ENCODE data around the gene MAB21L4.

MAB21L4 gene

DNA sequence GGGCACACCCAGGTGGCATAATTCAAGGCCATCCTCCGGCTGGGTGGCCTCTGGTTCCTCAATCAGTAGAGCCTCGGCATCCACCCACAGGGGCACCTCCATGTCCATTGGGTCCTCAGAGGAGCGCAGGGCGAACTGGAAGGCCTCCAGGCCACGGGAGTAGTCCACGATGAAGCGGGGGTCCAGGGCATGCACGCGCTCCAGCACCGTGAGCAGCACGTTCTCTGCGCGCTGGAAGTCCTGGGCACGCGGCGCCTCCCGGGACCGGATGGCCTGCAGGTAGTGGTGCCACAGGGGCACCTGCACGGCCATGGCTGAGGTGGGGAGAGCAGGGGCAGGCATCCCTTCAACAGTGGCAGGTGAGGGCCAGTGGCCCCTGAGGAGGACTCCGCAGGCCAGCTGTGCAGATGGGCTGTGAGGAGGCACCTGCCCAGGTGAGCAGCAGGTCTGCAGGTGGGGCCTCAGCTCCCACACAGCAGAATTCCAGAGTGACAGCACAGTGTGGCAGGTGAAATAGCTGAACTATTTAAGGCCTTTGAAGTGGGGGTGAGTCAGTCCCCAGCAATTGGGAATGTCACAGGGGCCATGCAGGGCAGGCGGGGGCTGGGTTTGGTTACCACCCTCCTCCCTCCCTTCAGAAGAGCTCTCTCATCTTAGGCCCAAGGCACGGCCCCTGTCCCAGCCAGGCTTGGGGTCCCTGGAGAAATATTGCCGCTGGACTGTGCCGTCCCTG lies at the start of gene MAB21L4:
MAB21L4 (minus strand) TSS at position 501 of the 733 bp plus-strand sequence; CDS start at position 342, 159 bp downstream.
- DNase-seq: no peak

DNA sequence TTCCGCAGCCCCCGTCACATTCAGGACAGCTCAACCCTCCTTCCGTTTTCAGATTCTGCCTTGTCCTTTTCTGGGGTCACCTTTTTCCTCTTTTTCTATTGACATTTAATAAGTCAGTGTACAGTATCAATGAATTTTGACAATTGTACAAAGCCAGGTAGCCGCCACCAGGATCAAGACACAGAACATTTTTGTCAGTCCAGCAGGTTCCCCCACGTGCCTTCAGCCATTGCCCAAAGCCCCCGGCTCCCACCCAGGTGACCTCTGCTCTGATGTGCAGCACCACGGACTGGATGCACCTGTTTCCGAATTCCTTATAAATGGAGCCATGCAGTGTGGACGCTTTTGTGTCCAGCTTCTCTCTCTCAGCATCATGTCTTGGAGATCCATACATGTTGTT lies 40.1 kb upstream of the MAB21L4 start:
- peak; percentile 19 for DNase-seq

DNA sequence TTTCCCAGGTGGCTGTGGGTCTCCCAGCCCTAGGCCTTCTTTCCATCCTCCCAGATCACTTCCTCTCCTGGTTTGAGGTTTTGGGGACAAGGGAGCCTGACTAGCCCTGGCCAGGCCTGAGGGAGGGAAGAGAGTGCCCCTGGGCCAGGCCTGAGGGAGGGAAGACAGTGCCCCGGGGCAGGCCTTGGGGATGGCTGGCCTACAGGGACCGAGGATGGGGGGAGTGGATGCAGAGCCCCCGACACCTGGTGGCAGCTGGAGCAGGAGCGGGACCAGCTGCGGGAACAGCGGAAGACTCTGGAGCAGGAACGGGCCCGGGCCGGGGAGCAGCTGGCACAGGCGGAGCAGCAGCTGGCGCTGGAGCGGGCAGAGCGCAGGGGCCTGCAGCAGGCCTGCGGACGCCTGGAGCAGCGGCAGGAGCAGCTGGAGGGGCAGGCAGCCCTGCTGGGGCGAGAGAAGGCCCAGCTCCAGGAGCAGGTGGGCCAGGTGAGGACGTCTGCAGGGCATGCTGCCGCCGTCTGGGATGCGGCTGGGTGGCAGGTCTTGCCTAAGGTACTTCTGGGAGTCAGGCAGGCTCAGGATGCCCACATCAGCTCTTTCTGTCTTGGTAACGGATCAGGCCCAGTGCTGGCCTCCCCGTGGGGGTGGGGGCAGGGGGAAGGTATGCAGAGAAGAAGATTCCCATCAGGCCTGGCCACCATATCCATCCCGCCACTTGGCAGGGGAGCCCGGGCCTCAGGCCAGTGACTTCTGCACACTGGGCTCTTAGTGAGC lies 39.3 kb upstream of the MAB21L4 start:
- DNase-seq: peak; percentile 50

DNA sequence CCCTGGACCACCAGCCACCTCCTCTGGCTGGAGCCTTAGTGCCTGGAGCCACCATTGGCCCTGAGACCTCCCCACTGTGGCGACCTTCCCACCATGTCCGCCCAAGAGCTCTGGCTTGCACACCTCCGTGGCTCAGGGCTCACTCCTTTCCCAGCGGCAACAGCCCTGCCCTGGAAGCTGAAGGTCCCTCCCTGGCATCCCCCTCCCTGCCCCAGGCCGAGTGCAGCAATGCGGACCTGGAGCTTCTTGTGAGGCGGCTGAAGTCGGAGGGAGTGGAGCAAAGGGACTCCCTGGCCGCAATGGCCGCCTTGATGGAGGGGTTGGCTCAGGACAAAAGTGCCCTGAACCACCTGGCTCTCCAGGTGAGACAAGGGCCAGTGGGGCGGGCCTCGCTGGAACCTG lies 38.7 kb upstream of the MAB21L4 start:
- peak; percentile 17 for DNase-seq

DNA sequence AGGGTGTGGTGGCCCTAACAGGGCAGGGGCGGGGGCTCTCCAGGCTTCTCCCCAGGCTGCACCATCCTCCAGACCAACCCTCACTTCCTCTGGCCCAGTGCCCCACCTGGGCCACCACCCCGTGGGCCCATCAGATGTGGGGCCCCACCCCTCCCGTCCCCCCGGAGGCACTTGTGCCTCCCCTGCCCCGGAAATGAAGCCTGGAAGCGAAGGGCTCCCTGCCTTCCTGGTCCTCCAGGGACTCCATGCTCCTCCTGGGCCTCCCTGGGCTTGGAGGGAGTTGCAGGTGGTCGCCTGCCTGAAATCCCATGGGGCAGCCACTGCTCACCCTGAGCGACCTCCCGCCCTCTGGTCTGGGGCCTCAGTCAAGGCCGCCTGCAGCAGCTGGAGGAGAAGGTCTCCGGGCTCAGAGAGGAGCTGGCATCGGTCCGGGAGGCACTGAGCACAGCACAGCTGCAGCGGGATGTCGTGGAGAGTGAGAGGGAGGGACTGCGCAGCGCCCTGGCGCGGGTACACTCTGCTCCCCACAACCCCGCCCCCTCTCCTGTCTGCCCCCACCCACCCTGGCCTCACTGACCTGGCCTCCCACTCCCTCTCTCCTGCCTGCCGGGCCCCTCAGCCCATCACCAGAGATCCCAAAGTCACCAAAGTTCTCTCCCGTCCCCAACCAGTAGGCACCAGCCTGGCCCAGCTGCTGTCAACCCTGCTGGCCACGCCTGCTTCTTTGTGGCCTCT lies 38.2 kb upstream of the MAB21L4 start:
- DNase-seq: no peak

DNA sequence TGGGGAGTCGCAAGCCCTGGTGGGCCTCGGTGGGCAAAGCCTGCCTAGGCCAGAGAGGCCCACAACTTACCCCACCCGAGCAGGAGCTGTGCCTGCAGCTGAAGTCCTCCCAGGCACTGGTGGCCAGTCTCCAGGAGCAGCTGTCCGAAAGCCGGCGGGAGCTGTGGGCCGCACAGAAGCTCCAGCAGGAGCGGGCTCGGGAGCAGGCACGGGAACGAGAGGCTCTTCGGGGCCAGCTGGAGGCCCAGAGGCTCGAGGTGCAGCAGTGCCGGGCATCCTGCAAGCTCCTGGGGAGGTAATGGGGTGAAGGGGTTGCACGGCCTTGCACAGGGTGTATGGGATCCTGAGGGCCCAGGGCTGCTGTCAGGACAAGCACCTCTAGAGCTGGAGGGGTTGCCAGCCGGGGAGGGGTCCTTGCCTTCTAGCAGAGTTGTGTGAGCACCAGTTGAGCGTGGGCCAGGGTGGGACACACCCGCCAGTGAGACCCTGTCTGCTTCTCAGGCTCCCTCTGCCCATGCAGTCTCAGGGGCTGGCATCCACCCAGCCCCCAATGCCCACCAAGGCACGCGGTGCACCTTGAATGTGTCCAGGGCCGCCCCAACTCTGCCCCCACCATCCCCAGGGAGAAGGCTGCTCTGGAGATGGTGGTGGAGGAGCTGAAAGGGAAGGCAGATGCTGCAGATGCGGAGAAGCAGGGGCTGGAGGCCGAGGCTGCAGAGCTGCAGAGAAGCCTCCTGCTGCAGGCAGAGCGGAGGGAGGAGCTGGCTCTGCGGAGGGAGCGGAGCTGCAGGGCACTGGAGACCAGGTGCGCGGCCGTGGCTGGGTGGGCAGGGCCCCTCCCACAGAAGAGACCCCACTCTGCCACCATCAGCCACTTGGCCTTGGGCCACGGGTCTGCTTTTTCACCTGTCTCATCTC lies 37.4 kb upstream of the MAB21L4 start:
- no peak for DNase-seq

DNA sequence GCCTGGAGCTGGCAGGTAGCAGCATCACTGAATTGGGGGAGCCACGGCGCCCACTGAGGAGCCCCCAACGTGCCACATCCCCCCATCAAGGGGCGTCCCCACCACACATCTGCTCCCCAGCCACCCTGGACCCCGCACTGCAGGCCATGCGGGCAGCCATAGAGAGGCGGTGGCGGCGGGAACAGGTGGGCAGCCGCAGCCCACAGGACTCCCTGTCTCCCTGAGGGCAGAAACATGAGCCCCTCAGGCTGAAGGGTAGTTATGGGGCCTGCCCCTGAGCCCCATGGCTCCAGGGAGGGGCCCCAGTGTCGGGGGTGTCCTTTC lies 36.7 kb upstream of the MAB21L4 start:
- DNase-seq: no peak

DNA sequence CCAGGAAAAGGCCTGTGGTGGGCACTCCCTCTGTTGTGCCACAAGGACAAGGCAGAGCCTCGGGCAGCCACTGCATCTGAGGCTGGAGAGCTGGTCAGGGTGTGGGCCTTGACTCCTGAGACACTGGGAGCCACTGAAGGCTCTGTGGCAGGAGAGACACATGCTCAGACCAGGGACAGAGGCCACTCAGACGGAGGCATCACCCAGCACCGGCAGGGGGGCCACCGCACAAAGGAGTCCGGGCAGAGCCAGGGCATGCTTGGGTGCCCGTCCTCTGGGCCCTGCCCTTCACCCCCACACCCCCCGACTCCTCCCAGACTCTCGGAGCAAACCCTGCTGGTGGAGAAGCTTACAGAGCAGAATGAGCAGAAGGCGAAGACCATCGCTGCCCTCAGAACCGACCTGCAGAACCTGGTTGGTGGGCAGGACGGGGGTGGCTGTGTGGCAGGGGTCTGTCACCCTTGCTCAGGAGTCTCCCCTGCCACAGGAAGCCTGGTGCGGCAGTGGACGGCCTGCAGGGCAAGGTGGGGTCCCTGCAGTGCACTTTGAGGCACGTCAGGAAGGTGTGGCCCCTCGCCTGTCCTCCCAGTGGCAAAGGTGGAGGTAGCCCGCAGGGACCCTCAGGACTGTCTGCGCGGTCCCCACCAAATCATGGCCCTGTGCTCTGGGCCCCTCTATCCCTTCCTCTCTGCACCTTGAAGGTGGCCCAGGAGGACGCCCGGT lies 36.2 kb upstream of the MAB21L4 start:
- DNase-seq: no peak

DNA sequence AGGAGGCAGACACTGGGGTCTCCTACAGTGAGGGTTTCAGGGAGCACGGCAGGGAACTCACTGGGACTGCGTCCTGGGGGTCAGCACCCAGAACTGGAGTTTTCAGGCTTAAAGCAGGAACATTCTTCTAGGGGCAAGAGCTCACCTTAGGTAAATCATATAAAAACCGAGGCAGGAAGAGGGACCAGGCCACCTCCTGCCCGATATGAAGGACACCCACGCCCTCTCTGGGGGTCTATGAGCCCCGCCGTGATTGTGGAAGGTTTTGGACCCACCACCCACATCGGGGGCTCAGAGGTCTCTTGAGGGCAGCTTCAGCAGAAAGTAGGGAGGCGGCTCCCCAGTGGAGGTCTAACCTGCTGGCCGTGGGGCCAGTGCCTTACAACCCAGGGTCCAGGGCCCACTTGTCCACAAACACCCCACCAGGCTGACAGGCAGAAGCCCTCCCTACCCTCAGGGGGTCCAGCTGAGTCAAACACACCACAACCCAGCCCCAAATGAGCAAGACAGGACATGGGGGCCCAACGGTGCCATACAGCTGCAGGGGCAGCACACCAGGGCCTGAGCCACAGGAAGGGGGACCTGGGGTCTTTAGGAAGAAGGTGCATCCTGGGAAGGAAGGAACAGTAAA lies 35.5 kb upstream of the MAB21L4 start:
- DNase-seq: no peak

DNA sequence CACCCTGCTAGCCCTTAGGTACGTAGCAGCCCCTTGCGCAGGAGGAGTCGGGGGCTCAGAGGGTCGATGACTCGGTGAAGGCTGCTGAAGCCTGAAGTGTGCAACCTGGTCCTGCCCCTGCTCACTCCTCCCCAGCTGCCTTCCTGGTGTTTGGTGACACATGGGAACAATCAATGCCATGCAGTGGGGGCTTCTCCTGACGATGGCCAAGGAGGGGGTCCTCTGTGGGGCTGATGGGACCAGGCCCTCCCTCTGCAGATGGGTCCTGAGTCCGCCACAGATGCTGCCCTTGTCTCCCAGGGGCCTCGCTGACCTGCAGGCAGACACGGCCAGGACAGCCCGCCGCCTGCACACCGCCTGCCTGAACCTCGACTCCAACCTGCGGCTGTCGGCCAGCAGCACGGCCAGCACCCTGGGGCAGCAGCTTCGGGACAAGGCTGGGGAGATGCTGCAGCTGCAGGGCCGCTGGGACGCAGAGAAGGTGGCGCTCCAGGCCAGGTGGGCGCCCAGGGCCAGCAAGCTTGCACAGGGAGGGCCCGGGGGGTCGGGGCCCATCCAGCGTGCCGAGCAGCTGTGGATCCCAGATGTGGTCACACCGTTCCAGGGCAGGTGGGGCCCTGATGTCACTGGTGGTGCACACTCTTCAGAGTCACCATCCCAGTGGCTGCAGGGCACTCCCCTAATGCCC lies 34.8 kb upstream of the MAB21L4 start:
- DNase-seq: no peak

DNA sequence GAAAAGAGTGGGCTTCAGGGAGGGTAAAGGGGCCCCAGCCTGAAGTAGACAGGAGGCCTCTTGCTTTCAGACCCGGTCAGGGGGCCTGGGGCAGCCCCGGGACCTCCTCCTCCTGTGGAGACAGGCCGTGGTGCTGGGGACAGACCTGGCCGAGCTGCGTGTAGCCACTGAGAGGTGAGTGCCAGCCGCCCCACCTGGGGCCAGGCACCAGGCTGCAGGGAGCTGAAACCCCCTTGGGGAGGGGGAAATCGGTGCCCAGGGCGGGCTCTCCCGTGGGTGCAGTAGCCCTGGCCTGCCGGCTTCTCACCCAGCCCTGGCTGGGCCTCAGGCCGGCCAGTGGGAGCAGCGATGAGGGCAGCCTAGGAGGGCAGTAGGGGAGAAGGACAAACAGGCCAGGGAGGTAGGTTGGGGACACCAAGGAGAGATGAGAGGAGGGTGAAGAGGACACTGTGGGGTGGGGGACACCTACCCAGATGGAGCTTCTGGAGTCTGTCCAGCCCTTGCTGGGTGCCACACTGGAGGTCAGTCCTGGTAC lies 34.2 kb upstream of the MAB21L4 start:
- DNase-seq: no peak

DNA sequence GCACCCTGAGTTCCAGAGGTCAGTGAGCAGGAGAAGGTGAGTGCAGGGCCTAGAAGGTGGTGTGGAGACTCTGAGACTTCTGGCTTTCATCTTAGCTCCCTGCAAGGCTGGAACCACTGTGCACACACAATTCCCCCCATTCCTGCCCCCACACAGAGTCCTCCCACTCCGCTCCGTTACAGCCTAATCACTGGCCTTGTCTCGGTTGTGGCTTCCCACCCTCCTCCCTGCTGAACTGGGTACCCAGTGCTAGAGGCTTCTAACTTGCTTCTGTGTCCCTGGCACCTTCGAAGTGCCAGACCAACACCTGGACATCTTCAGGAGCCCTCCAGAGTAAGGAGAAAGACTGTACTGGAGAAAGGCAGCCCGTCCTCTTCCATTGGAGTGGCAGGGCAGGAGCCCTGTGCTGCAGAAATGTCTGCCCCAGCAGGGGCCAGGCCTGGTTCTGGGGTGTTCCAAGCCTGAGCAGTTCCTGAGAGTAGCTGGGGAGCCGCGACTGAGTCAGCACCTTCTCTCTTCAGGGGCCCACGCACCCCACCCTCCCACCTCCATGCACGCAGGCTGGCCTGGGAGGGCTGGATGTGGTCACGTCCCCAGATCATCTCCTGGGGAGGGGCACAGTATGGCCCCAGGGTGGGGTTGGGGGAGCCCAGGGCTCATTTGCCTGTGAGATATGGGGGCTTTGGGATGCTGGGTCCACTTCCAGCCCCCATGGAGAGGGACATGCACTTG lies 33.6 kb upstream of the MAB21L4 start:
- DNase-seq: no peak

DNA sequence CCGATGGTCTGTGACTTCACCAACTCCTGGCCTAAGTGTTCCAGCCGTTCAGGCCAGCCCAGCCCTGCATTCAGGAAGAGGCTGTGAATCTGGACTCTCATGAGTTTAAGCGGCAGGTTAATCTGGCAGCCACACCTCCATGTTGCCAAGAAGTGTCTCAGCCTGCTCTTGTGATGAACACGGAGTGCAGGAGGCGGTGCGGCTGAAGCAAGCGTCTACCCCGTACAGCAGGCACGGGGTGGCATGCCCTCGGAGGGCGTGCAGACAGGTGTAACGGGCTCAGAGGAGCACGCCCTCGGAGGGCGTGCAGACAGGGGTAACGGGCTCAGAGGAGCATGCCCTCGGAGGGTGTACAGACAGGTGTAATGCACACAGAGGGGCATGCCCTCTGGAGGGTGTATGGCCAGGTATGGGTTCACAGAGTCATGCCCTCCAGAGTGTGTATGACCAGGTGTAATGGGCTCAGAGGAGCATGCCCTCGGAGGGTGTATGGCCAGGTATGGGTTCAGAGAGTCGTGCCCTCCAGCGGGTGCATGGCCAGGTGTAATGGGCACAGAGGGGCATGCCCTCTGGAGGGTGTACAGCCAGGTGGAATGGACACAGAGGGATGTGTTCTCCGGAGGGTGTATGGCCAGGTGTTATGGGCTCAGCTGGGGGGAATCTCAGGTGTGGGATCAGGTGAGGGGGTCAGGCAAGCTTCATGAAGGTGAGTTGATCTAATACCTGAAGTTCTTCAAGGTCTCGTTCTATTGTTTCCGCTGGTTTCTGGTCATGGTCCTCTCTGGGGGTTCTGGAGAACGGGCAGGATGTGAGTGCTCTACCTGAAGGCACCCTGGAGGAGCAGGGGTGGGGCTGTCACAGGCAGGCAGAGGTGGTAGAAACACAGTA lies 32.8 kb upstream of the MAB21L4 start:
- no peak for DNase-seq

DNA sequence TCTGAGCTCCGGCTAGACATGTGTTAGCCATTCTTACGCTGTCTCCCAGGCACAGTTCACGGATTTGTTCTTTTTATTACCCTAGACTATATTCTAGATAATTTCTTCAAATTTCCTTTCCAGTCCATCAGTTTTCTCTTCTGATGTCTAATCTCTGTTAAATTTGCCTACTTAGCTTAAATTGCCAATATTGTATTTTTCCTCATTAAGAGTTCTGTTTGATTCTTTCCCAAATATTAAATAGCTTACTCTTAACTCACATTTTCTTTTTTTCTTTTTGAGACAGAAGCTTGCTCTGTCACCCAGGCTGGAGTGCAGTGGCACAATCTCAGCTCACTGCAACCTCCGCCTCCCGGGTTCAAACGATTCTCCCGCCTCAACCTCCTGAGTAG lies 31.4 kb upstream of the MAB21L4 start:
- DNase-seq: no peak

DNA sequence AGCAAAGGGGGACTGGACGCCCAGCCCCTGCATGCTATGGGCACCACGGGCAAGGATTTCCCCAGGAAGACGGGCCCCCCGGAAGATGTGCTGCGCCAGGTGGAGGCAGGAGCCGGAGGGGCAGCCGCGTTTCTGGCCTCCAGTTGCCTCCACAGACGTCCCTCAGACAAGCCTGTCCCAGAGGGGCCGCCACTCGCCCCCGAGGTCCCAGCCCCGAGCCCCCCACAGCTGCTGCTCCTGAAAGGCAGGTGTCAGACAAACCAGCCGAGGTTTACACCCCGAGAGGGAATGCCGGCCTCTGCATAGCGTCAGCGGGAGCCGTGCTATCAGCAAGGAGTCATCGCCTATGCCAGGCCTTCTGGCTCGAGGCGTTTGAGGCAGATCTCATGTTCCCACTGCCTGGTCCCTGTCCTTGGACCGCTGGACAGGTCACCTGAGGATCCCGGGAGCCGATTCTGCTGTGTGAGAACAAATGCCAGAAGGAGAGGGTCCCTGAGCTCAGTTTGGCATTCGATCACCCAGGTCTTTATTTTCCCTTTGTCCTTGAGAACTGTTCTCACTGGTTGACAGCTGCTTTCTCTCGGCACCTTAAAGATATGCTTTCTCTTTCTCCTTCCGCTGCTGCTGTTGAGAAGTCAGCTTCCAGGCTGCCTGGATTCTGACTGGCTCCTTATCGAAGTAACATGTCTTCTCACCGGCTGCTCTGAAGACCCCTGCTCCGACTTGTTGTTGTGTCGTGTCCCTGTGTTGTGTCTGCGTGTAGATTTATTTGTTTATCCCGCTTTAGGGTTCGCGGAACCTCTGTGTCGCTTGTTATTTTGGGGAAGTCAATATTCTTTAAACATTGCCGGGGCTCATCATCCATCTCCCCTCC lies 30.8 kb upstream of the MAB21L4 start:
- peak; percentile 25 for DNase-seq

DNA sequence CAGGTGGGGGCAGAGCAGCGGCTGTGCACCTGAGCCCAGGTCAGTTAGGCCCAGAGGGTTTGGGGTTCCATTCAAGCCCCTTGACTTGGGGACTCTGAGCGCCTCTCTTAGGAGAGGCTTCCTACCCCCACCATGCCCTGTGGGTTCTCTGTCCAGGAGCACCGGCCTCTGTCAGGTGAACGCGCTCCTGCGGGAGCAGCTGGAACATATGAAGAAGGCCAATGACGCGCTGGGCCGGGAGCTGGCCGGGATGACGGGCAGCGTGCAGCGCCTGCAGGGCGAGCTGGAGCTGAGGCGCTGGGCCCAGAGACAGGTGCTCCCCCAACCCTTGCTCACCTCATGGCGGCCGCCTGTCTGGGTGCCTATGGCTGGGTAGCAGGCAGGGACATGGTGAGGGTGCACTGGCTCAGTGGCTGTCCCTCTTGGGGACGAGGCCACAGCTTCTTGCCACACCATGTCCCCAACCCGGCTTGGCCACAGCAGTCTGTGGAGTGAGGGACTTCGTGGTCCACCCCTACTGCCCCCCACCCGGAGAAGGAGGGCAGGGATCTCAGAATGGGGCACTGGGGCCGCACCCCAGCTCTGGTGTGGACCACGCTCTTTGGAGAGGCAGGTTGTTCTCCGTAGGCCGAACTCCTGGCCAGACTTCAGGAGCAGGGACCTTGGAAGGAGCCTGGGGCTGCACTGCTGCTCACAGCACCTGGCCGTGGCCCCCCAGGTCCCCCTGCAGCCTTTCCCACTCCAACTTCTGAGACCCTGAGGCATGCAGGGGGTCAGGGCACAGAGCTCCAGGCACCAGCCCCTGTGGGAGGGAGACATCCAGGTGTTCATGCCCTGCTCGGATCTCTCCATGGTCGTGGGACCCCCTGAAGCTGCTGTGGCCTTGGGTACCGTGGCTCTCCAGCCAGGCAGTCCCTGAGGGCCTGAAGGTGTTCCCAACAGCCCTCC lies 29.9 kb upstream of the MAB21L4 start:
- peak; percentile 16 for DNase-seq

DNA sequence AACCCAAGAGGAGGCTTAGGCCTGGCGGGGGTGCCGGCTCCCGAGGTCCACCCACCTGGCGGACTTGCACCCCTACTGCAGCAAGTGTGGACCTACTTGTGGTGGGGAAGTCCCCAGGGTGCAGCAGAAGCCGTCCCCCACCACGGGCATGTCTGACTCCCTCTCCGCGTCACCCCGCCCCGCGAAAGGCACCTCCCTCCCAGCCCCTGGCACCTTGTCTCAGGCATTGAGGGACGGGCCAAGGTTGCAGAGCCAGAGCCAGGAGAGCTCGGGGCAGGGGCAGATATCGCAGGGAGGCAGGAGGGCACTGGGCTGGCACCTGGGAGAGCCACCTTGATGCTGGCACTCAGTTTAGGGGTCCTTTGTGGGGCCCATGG lies 29.2 kb upstream of the MAB21L4 start:
- peak; percentile 22 for DNase-seq
